ENCODE data around the gene RPS5.
"Not testable (repeated sequence)": the region's sequence is repeated elsewhere in the genome, so short reads cannot be mapped to it uniquely, and the experiment has no call there.

RPS5 gene

GRCh38 chr19:58386576-58387337 lies at the start of gene RPS5:
RPS5 (plus strand) TSS chr19:58387269; CDS start chr19:58388138, 869 bp downstream.
- DNase-seq = peak; percentile 99

- DNase-seq = no peak
Measured at GRCh38 chr19:58338336-58338735, 48.7 kb upstream of the RPS5 start.

- no peak for DNase-seq
Measured at GRCh38 chr19:58338825-58339558, 48.1 kb upstream of the RPS5 start.

GRCh38 chr19:58345558-58345957 lies 41.5 kb upstream of the RPS5 start:
- no peak for DNase-seq

GRCh38 chr19:58346961-58347929 lies 39.8 kb upstream of the RPS5 start:
- peak; percentile 60 for DNase-seq

GRCh38 chr19:58348080-58348479 lies 39.0 kb upstream of the RPS5 start:
- DNase-seq = not testable (repeated sequence)

- no peak for DNase-seq
Measured at GRCh38 chr19:58349590-58349989, 37.5 kb upstream of the RPS5 start.

GRCh38 chr19:58350001-58350861 lies 36.8 kb upstream of the RPS5 start:
- no peak for DNase-seq

- DNase-seq = no peak
Measured at GRCh38 chr19:58350871-58351557, 36.1 kb upstream of the RPS5 start.

- no peak for DNase-seq
Measured at GRCh38 chr19:58351558-58351878, 35.6 kb upstream of the RPS5 start.

- no peak for DNase-seq
Measured at GRCh38 chr19:58351990-58352755, 34.9 kb upstream of the RPS5 start.

- no peak for DNase-seq
Measured at GRCh38 chr19:58352760-58353671, 34.1 kb upstream of the RPS5 start, which contains the start of gene A1BG. A1BG (minus strand) TSS chr19:58353492; CDS start chr19:58353437, 55 bp downstream.

GRCh38 chr19:58353717-58354477 lies 33.2 kb upstream of the RPS5 start:
- DNase-seq = no peak

- no peak for DNase-seq
Measured at GRCh38 chr19:58354478-58355030, 32.5 kb upstream of the RPS5 start.

- DNase-seq = no peak
Measured at GRCh38 chr19:58355215-58355796, 31.8 kb upstream of the RPS5 start.

- peak; percentile 11 for DNase-seq
Measured at GRCh38 chr19:58355908-58356765, 30.9 kb upstream of the RPS5 start.
